GM19043 (cell line): Measurements from ENCODE around the gene APOL1.
"Not testable (repeated sequence)": the region's sequence is repeated elsewhere in the genome, so short reads cannot be mapped to it uniquely, and the experiment has no call there.

ENCODE experiments used
- ATAC-seq: cut with Tn5 transposase; IDR thresholded peaks from one replicate; pipeline ENCODE4 v1.9.1; 2021; ENCODE audit warnings: low read depth; ENCODE audit not compliant: unreplicated experiment

The APOL1 gene

GRCh38 chr22:36243986-36244385, 8.9 kb upstream of the APOL1 start:
- ATAC-seq, result no peak

DNA sequence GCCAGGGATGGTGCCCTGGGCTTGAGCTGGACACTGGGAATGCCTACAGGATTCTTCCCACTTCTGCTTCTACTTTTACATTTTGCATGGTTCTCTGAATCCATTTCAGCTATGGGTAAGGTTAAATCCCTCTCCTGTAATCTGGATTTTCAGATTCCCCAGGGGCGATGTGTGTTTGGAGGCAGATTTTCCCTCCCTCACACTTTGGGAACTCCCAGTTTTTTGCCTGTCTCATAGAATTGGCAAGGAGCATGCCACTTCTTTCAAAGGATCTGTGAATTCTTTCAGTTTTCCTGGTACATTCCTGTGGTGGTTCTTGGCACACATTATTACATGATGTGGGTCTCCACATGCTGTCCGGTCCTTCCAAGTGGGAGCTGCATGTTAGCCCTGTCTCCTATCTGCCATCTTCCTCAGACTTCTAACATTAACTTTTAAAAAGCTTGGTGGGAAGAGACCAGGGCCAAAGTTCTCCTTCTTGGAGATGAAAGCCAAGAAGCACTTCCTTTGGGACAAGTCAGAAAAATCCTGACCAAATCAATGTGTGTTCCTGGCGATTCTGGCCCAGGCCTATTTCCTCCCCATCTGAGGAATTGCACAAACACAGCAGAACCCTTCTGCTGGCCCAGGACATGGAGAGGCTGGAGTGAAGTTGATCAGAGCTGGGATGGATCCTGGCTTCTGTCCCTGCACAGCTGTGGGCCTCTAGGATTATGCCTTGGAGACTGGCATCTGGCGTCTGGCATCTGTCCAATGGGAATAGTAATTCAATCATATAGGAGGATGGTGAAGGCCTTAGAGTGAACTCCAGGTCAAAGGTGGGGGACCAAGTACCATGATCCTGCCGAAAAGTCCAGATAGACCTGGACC, 8.2 kb upstream of the APOL1 start:
- no peak for ATAC-seq

DNA sequence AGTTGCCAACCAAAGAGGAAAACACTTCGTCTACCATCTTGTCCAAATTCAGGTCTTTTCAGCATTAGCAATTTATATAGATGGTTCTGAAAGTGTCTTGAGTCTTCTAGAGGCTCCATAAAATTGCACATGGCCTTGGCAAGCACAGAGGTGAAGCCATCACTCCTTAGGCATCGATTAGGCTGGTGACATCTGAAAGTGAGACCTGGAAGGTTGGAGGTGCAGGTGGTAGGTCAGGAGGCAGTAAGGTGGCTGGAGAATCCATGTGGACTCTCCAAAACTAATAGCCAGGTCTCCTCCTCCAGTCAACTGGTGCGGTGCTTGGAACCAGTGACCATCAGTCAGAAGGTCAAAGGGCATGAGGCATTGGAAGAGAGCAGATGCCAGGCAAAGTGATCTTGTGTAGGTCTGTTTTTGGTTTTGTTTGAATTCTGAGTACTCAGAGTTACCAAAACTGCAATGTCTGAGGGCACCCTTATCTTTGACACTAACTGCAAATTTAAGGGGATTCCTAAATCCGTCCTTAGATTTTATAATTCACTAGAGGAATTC, 7.1 kb upstream of the APOL1 start:
- ATAC-seq, result no peak

GRCh38 chr22:36246718-36247117, 6.2 kb upstream of the APOL1 start:
- no peak for ATAC-seq

DNA sequence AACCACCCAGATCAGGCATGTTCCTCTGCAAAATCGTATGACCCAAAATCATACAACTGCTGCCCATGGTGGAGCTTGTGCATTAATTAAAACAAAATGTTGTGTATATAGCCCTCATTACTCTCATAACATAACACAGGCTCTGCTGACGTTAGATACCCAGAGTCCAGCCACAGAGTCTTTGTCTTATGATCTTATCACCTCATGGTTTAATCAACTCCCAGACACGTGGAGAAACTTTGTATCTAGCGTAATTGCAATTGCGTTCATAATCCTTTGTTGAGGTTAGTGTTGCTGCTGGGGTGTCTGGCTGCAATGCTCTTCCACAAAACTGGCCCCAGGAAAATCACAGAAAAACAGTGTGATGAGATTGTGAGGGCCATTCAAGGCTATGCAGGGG, 5.0 kb upstream of the APOL1 start:
- no peak for ATAC-seq

- no peak for ATAC-seq
Measured at GRCh38 chr22:36249160-36249559, 3.8 kb upstream of the APOL1 start.

DNA sequence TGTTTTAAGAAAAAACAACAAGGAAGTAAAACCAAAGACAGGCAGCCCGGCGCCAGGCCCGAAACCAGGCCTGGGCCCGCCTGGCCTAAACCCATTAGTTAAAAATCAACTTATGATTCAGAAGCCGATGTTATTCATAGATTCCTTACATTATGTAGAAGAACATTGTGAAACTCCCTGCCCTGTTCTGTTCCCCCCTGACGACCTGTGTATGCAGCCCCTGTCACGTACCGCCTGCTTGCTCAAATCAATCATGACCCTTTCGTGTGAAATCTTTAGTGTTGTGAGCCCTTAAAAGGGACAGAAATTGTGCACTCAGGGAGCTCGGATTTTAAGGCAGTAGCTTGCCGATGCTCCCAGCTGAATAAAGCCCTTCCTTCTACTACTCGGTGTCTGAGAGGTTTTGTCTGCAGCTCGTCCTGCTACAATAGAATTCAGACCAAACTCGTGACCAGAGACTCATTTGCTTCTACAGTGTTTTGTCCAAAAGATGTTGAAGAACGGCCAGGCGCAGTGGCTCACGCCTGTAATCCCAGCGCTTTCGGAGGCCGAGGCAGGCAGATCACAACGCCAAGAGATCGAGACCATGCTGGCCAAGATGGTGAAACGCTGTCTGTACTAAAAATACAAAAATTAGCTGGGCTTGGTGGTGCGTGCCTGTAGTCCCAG, 2.5 kb upstream of the APOL1 start:
- ATAC-seq, result not testable (repeated sequence)

DNA sequence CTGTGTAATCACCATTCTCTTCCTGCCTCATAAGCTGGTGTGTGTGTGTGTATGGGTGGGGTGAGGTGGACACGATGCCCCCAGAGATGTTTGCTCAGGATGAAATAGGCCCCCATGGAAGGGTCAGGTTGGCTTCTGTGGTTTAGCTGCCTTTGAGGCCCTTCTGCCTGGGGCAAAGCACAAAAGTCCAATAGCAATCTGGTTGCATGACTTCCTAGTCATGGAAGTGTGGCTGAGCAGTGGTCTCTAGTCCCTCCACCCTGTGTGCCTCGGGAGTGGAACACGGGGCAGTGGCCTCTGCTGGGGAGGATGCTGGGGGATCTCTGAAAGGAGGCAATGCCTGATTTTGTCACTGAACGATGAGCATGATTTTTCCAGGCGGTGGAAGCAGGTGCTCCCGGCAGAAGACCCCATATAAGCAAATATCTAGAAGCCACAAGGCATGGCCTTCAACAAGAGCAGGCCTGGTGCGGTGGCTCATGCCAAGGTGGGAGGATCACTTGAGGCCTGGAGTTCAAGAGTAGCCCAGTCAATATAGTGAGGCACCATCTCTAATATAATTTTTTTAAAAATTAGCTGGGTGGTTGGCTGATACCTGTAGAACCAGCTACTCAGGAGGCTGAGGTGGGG, 839 bp upstream of the APOL1 start:
- ATAC-seq, result not testable (repeated sequence)

GRCh38 chr22:36253523-36254490, 874 bp downstream of the APOL1 start:
- peak; percentile 16 for ATAC-seq

DNA sequence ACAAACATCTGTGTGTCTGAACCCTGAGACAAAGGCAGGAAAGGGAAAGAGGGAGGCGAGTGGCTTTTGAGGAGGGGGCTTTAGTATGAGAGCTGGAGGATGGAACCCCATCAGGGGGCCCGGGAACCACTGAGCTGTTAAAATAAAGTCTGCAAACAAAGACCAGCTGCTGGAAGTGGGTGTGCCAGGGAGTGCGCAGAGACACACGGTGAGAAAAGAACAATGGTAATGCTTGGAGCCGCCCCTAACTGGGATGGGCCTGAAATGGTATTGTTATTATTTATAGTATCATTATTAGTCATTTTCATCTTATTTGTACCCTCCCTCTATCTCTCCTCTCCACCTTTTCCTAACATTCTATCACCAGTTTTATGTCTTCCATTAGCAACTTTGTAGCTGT, 2.6 kb downstream of the APOL1 start:
- not testable (repeated sequence) for ATAC-seq

GRCh38 chr22:36256478-36256877, 3.5 kb downstream of the APOL1 start:
- ATAC-seq, result no peak

GRCh38 chr22:36257308-36257707, 4.4 kb downstream of the APOL1 start:
- no peak for ATAC-seq

GRCh38 chr22:36257948-36258670, 5.2 kb downstream of the APOL1 start:
- no peak for ATAC-seq

- ATAC-seq, result no peak
Measured at GRCh38 chr22:36258701-36259614, 6.0 kb downstream of the APOL1 start.

- no peak for ATAC-seq
Measured at GRCh38 chr22:36259615-36260300, 6.8 kb downstream of the APOL1 start.

- not testable (repeated sequence) for ATAC-seq
Measured at GRCh38 chr22:36261675-36262074, 8.7 kb downstream of the APOL1 start.

DNA sequence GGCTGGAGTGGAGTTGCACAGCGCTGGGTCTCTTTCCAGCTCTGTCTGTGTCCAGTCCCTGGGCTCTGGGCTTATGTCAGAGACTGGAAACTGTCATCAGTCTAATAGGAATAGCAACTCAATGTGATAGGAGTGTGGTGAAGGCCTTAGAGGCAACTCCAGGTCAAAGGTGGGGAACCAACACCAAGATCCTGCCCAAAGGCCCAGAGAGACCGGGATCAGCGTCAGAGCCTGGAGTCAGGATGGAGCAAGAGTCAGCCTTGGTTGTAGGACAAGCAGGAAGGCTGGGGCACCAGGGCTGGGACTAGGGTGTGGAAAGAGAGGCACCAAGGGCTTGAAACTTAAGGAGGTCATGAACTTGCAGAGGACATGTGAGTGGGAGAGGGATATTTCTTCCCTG, 9.4 kb downstream of the APOL1 start:
- ATAC-seq, result not testable (repeated sequence)

- not testable (repeated sequence) for ATAC-seq
Measured at GRCh38 chr22:36263216-36263673, 10.3 kb downstream of the APOL1 start.
